Measurements from ENCODE around the gene POU5F1.

The POU5F1 gene

DNA sequence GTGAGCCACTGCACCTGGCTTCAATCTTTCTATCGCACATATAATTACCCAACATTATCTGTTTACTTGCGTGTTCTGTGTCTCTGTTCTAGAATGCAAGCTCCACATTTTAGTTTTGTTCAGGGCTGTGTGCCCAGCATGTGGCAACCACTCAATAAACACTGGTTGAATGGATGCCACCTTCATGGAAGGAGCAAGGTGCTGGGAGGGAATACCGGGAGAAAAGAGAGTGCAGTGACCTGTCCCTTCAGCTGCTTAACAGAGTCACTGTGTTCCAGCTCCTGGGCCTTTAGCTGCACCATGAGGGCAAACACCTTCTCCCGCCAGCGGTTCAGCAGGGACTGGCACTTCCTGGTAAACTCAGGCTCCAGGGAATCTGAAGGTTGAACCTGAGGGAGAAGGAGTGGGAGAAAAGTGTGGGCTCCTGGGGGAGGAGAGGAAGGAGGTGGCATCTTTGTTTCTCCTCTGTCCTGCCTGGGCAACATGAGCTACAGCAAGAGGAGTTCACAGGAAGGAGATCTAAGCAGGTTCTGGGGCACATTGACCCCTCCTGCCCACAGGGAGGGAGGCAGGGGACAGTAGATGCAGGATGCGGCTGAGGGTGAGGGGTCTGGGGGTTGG lies 20.5 kb downstream of the POU5F1 start:
- Mint-ChIP-seq H3K4me3 (no peak overlapping the region), H3K27ac (no peak overlapping the region), H3K27me3 (no peaks in the 10 kb centered on the region), H3K9me3 (no peaks in the 10 kb centered on the region), H3K36me3 (peaks cover 27% of the 10 kb centered on the region), H3K4me1 (no peaks in the 10 kb centered on the region)
- no peak for ATAC-seq (ENCODE audit: low read depth)
- DNase-seq (ENCODE audit: low spot score in 2 of 2): no peak

DNA sequence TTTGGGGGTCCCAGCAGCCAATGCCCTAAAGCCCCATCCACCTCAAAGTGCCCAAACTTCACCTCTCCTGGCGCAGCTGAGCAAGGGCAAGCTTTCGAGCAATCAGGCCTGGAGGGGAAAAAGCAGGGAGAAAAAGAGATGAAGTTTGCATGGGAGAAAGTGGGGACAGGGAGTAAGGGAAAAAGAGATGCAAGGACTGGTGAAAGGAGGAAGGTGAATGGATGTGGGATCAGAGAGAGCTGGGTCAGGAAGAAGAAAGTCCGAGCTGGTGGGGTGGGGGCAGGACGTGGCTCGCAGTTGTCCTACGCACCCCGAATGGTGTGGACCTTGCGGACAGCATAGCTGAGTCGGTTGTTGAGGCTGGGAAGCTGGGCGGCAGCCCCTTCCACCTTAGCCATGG lies 25.1 kb downstream of the POU5F1 start:
- peaks cover 13% of the 10 kb centered on the region for H3K36me3 Mint-ChIP-seq
- no peak overlapping the region for H3K27ac Mint-ChIP-seq
- no peaks in the 10 kb centered on the region for H3K4me1 Mint-ChIP-seq
- DNase-seq (ENCODE audit: low spot score in 2 of 2) (no peak), ATAC-seq (ENCODE audit: low read depth) (no peak)
- H3K4me3 Mint-ChIP-seq: no peak overlapping the region
- H3K27me3 Mint-ChIP-seq: no peaks in the 10 kb centered on the region
- no peaks in the 10 kb centered on the region for H3K9me3 Mint-ChIP-seq

DNA sequence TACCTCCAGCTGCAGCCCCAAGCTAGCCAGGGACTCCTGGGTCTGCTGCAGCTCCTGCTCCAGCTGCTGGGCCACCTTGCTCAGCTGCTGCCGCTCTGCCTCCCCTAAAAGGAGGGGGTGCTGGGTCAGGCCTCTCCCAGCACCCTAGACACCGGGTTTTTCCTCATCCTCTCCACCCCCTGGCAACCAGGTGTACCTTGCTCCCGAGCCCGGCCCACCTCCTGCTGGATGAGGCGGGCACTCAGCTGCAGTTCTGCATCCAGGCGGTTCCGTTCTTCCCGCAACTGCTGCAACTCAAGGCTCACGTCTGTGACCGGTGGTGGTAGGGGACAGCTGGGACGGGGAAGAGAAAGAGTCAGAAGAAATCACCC lies 25.5 kb downstream of the POU5F1 start:
- H3K27me3 Mint-ChIP-seq: no peaks in the 10 kb centered on the region
- no peaks in the 10 kb centered on the region for H3K9me3 Mint-ChIP-seq
- ATAC-seq (ENCODE audit: low read depth) (no peak), DNase-seq (ENCODE audit: low spot score in 2 of 2) (no peak)
- H3K36me3 Mint-ChIP-seq: peaks cover 10% of the 10 kb centered on the region
- H3K27ac Mint-ChIP-seq: no peak overlapping the region
- H3K4me3 Mint-ChIP-seq: no peak overlapping the region
- H3K4me1 Mint-ChIP-seq: no peaks in the 10 kb centered on the region

DNA sequence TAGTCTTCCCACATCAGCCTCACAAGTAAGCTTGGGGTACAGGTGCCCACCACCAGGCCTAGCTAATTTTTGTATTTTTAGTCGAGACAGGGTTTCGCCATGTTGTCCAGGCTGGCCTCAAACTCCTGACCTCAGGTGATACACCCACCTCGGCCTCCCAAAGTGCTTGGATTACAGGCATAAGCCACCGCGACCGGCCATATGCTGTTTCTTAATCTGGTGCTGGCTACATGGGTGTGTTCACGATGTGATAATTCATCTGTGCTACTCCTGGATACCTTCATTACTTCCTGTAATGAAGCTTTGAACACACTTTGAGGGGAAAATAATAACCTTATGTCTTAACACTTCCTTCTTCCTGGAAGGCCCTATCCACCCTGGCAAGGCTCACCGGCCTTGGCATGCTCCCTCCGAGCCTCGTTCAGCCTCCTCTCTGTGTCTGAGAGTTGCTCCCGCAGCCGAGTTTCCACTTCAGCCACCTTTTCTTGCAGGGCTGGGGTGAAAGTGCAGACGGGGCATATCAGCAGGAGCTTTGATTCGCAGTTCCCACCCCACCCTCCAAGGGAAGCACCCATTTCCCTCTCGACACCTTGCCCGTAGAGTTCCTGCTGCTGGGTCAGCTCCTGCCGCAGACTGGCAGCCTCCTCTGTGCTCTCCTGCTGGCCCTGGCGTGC lies 26.0 kb downstream of the POU5F1 start:
- peaks cover 8% of the 10 kb centered on the region for H3K36me3 Mint-ChIP-seq
- H3K27ac Mint-ChIP-seq: no peak overlapping the region
- H3K4me1 Mint-ChIP-seq: no peaks in the 10 kb centered on the region
- ATAC-seq (ENCODE audit: low read depth) (no peak), DNase-seq (ENCODE audit: low spot score in 2 of 2) (no peak)
- H3K27me3 Mint-ChIP-seq: no peaks in the 10 kb centered on the region
- no peak overlapping the region for H3K4me3 Mint-ChIP-seq
- no peaks in the 10 kb centered on the region for H3K9me3 Mint-ChIP-seq

DNA sequence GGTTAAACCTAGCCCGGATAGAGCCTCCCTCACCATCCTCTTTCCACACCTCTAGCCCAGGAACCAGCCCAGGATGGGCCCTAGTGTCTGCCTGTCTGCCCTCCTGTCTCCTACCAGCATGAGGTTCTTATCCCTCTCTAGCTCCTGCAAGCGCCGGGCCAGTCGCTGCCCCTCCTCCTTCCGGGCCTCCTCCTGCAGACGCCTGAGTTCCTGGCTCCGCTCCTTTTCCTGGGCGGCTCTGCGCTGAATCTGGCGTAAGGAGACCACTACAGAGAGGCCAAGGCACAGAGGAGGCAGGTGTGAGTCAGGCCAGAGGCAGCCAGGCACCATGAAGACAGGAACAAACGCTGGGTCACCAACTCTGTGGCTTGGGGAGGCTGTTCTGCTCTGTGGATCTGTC lies 27.3 kb downstream of the POU5F1 start:
- ATAC-seq (ENCODE audit: low read depth): no peak
- no peaks in the 10 kb centered on the region for H3K9me3 Mint-ChIP-seq
- H3K27me3 Mint-ChIP-seq: no peaks in the 10 kb centered on the region
- DNase-seq (ENCODE audit: low spot score in 2 of 2): no peak
- H3K27ac Mint-ChIP-seq: no peak overlapping the region
- no peaks in the 10 kb centered on the region for H3K4me1 Mint-ChIP-seq
- peaks cover 8% of the 10 kb centered on the region for H3K36me3 Mint-ChIP-seq
- no peak overlapping the region for H3K4me3 Mint-ChIP-seq

DNA sequence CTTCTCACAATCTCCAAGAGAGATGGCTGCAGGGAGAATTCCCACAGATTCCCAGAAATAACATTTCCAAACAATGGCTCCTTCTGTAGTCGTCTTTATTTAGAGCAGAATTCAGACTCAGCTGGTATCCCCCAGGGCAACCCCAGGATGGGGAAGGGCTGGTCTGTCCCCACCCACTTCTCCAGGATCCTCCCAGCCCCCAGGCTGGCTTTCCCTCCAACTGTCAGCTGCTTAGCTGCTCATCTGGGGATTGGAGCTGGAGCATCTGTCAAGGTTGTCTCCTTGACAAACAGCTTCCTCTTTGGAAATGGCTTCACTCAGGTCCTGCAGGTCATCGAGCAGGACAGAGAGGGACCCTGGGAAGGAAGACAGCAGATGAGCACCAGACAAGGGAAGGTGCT lies 28.1 kb downstream of the POU5F1 start:
- DNase-seq (ENCODE audit: low spot score in 2 of 2) (no peak), ATAC-seq (ENCODE audit: low read depth) (no peak)
- Mint-ChIP-seq H3K27ac (no peak overlapping the region), H3K4me1 (peaks cover 4% of the 10 kb centered on the region), H3K9me3 (no peaks in the 10 kb centered on the region), H3K27me3 (peaks cover 2% of the 10 kb centered on the region), H3K36me3 (peaks cover 8% of the 10 kb centered on the region), H3K4me3 (no peak overlapping the region)

DNA sequence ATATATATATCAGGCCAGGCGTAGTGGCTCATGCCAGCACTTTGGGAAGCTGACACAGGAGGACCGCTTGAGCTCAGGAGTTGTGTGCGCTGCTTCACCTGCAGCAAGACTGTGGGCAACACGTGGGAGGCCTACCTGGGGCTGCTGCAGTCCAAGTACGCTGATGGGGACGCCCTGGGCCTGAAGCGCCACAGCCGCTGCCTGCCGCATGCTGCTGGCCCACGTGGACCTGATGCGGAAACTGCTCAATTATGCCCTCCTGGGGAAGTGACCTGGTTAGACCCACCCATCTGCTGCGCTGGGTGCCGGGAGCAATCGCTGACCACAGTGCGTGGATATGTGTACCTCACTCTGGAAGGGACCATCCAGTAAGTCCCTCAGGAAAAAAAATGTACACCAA lies 29.8 kb downstream of the POU5F1 start:
- Mint-ChIP-seq H3K27me3 (peaks cover 2% of the 10 kb centered on the region), H3K27ac (no peak overlapping the region), H3K4me3 (no peak overlapping the region), H3K4me1 (peaks cover 4% of the 10 kb centered on the region), H3K36me3 (peaks cover 8% of the 10 kb centered on the region), H3K9me3 (no peaks in the 10 kb centered on the region)
- ATAC-seq (ENCODE audit: low read depth): no peak
- DNase-seq (ENCODE audit: low spot score in 2 of 2): no peak

DNA sequence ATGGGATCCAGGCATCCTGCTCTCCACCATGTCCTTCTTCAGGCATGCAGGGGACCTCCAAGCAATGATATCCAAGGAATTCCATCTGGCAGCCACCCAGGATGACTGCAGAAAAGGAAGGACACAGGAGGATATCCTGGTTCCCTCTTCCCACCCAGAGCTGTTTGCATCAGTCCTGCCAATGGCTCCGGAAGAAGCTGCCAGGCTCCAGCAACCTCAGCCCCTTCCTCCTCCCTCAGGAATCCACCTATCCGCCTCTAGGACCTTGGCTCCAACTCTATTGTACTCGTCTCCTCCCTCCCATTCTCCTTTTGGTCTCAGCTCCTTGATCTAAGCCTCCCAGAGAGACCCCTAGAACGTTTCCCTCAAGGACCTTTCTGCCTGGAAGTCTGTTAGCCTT lies 30.9 kb downstream of the POU5F1 start:
- DNase-seq (ENCODE audit: low spot score in 2 of 2): no peak
- Mint-ChIP-seq H3K4me1 (peaks cover 4% of the 10 kb centered on the region), H3K36me3 (peaks cover 3% of the 10 kb centered on the region), H3K27ac (no peak overlapping the region), H3K27me3 (peaks cover 2% of the 10 kb centered on the region), H3K9me3 (no peaks in the 10 kb centered on the region), H3K4me3 (no peak overlapping the region)
- no peak for ATAC-seq (ENCODE audit: low read depth)

DNA sequence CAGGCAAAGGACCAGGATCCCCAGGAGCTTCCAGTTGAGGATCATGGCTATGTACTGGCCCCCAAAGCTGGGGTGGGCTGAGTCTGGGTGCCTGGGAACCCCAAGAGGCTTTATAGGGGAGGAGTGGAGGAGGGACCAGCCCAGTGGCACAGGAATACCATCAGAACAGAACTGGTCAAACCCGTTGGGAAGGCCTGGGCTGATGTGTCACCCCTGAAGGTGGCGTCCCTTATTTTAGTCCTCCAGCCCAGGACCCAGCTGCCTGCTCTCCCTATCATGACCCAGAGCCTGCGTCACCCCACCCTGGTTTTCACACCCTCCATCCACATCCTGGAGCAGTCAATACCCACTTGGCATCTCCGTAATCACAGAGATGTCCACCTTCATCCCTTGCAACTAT lies 31.5 kb downstream of the POU5F1 start, which contains the start of gene PSORS1C2:
Gene PSORS1C2, minus strand, starts transcription at position 85 of the 400 bp plus-strand sequence. Its CDS starts 40 bp downstream, at position 45.
- H3K27me3 Mint-ChIP-seq: peaks cover 2% of the 10 kb centered on the region
- H3K9me3 Mint-ChIP-seq: no peaks in the 10 kb centered on the region
- ATAC-seq (ENCODE audit: low read depth) (no peak), DNase-seq (ENCODE audit: low spot score in 2 of 2) (no peak)
- H3K36me3 Mint-ChIP-seq: no peaks in the 10 kb centered on the region
- no peak within 1 kb of the TSS for H3K27ac Mint-ChIP-seq
- H3K4me1 Mint-ChIP-seq: peaks cover 4% of the 10 kb centered on the region
- no peak within 1 kb of the TSS for H3K4me3 Mint-ChIP-seq

DNA sequence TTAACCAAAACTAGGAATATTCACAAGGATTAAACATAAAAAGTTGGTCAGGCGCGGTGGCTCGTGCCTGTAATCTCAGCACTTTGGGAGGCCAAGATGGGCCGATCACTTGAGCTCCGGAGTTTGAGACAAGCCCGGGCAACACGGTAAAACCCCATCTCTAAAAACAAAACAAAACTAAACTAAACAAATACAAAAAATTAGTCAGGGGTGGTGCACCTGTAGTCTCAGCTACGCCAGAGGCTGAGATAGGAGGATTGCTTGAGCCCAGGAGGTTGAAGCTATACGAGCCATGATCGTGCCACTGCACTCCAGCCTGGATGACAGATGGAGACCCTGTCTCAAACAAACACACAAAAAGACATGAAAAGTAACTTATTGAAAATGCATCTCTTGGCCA lies 34.8 kb downstream of the POU5F1 start:
- Mint-ChIP-seq H3K4me3 (no peak overlapping the region), H3K27me3 (peaks cover 4% of the 10 kb centered on the region), H3K27ac (no peak overlapping the region), H3K9me3 (no peaks in the 10 kb centered on the region), H3K36me3 (no peaks in the 10 kb centered on the region), H3K4me1 (peaks cover 4% of the 10 kb centered on the region)
- DNase-seq (ENCODE audit: low spot score in 2 of 2): no peak
- ATAC-seq (ENCODE audit: low read depth): no peak

DNA sequence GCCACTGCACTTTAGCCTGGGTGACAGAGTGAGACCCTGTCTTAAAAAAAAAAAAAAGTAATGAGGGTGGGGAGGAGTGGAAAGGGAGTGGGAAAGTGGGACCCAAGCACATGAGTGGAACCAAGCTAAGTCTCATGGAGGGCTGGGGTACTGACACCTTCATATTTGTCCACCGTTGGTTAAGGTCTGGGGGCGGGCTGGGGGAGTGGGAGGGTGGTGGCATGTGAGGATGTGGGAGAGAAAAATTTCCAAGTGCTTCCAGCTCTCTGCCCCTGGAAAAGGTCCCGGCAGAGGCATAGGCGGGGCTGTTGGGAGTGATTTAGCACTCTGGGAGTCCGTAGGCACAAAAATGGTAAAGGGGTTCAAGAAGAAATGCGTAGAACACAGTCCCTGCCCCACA lies 37.7 kb downstream of the POU5F1 start:
- Mint-ChIP-seq H3K27me3 (peaks cover 6% of the 10 kb centered on the region), H3K4me1 (peaks cover 9% of the 10 kb centered on the region), H3K36me3 (no peaks in the 10 kb centered on the region), H3K27ac (no peak overlapping the region), H3K4me3 (no peak overlapping the region), H3K9me3 (no peaks in the 10 kb centered on the region)
- ATAC-seq (ENCODE audit: low read depth): no peak
- no peak for DNase-seq (ENCODE audit: low spot score in 2 of 2)

DNA sequence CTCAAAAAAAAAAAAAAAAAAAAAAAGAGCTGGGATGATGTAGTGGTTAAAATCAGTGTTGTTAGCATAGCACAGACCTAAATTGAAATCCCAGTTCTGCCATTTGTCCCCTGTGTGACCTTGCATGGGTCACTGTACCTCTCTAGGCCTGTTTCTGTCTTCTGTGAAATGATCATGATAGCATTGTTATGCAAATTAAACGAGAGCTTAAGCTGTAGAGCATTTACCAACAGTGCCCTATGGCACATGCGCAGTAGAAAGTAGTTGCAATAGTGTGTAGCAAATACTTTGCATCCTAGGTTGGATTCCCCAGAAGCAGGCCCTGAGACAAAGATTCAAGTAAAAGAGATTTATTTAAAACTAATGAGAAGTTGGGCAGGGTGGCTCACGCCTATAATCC lies 38.9 kb downstream of the POU5F1 start:
- Mint-ChIP-seq H3K36me3 (no peaks in the 10 kb centered on the region), H3K27me3 (peaks cover 4% of the 10 kb centered on the region), H3K4me1 (peaks cover 6% of the 10 kb centered on the region), H3K27ac (no peak overlapping the region), H3K9me3 (no peaks in the 10 kb centered on the region), H3K4me3 (no peak overlapping the region)
- DNase-seq (ENCODE audit: low spot score in 2 of 2): no peak
- ATAC-seq (ENCODE audit: low read depth): no peak

DNA sequence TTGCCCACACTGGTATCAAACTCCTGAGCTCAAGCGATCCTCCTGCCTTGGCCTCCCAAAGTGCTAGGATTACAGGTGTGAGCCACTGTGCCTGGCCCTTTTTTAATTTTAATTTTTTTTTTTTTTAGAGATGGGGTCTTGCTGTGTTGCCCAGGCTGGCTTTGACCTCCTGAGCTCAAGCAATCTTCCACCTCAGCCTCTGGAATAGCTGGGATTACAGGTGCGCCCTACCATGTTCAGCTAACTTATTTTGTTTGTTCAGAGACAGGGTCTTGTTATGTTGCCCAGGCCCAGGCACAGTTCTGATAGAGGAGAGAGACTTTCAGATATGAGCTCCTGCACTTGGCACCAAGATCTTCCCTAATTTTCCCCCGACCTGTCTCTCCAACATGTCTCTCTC lies 39.7 kb downstream of the POU5F1 start:
- Mint-ChIP-seq H3K4me1 (peaks cover 8% of the 10 kb centered on the region), H3K27me3 (peaks cover 6% of the 10 kb centered on the region)

DNA sequence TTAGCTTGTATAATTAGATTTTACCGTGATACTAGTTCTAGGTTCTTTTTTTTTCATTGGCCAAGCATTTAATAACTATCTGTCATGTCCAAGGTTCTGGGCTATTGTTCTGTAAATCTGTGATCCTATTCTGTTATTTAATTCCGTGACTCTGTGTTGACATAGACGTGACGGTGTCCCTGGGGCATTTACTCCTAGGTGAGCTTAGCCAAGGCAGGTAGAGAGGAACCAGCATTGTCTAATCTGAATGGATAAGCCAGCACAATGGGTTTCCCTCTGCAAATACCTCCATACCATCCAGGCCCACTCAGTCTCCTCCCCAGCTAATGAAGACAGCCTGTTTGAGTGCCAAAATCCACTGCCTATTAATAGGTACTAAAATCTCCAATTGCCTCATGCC lies 41.4 kb downstream of the POU5F1 start:
- H3K36me3 Mint-ChIP-seq: no peaks in the 10 kb centered on the region
- DNase-seq (ENCODE audit: low spot score in 2 of 2) (no peak), ATAC-seq (ENCODE audit: low read depth) (no peak)
- no peak overlapping the region for H3K27ac Mint-ChIP-seq
- H3K27me3 Mint-ChIP-seq: peaks cover 8% of the 10 kb centered on the region
- H3K9me3 Mint-ChIP-seq: no peaks in the 10 kb centered on the region
- H3K4me1 Mint-ChIP-seq: peaks cover 8% of the 10 kb centered on the region
- H3K4me3 Mint-ChIP-seq: no peak overlapping the region

More for the DNA sequence above, 39.7 kb downstream of the POU5F1 start:
- no peak for ATAC-seq (ENCODE audit: low read depth)
- Mint-ChIP-seq H3K36me3 (no peaks in the 10 kb centered on the region), H3K9me3 (no peaks in the 10 kb centered on the region), H3K4me3 (no peak overlapping the region), H3K27ac (no peak overlapping the region)
- no peak for DNase-seq (ENCODE audit: low spot score in 2 of 2)

DNA sequence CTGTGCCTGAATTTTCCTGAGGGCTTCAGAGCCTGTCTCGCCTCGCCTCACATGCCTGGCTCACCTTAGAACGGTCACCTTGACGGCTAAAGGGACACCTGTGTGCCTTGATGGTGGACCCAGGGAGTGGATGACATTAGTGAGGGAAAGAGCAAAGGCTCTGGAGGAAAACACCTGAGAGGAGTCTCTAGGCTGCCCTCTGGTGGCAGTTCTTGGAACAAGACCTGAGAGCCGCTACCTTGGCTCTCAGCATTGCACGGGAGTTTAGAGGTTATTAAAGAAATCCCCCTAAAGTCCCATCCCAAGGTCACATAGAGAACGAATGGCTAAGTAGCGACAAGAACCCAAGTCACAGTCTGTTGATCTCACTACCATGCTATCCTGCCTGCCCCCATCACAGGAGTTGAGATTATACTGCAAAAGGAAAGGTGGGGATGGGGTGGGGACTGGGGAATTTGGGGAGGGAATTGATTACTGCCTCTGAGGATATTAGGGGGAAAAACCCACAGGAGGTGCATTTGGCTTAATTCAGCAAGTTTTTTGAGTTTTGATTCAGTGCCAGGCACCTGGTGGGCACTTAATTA lies 42.3 kb downstream of the POU5F1 start:
- DNase-seq (ENCODE audit: low spot score in 2 of 2) (peak; percentile 73 to 83), ATAC-seq (ENCODE audit: low read depth) (peak; percentile 87)
- Mint-ChIP-seq H3K4me1 (peaks cover 8% of the 10 kb centered on the region), H3K36me3 (no peaks in the 10 kb centered on the region), H3K27ac (no peak overlapping the region), H3K4me3 (no peak overlapping the region), H3K27me3 (peaks cover 9% of the 10 kb centered on the region), H3K9me3 (no peaks in the 10 kb centered on the region)

Data from memory B cell (primary cell).